HFFc6 (cell line): Measurements from ENCODE around the gene IL1RAPL1. TPM values are rescaled to one million over a fixed set of nuclear protein-coding genes. Genes with fewer than 3 reads are reported as not detected.

ENCODE experiments used
- DNase-seq: peaks from one replicate; pipeline ENCODE4 v3.0.0-alpha.2; 2018
- H3K27ac Mint-ChIP-seq: 2 replicates; pipeline ENCODE4 v1.8.0; 2020; ENCODE audit warnings: mild to moderate bottlenecking, mixed read lengths
- H3K27me3 Mint-ChIP-seq: 2 replicates; pipeline ENCODE4 v1.8.0; 2021; ENCODE audit warnings: mild to moderate bottlenecking, moderate library complexity, mixed read lengths; ENCODE audit not compliant: insufficient read depth
- H3K36me3 Mint-ChIP-seq: 2 replicates; pipeline ENCODE4 v1.8.0; 2021; ENCODE audit warnings: low read depth, mixed read lengths
- H3K4me1 Mint-ChIP-seq: 2 replicates; pipeline ENCODE4 v1.8.0; 2020; ENCODE audit warnings: low read depth, mixed read lengths
- H3K4me3 Mint-ChIP-seq: 2 replicates; pipeline ENCODE4 v1.8.0; 2020; ENCODE audit warnings: mild to moderate bottlenecking, moderate library complexity, mixed read lengths
- H3K9me3 Mint-ChIP-seq: 2 replicates; pipeline ENCODE4 v1.8.0; 2020; ENCODE audit warnings: mild to moderate bottlenecking, mixed read lengths
- total RNA-seq, 6 experiments: library from RNA; stranded (reverse); fragmentation: NEBNext Ultra II Directional; extraction: Animal tissue kit (Norgen Biotek cat#: 25700); gene quantifications; 2 replicates in 1 of 6; 3 replicates in 5 of 6; pipeline ENCODE4 v1.2.3, GENCODE V29; 2021
- TF ChIP-seq, protein P1 (sequence below): fragments of 200-600 bp; sonication (generic); IDR thresholded peaks from 2 replicates; pipeline ENCODE4 v1.5.0; 2021; ENCODE audit warnings: antibody characterized with exemption, mild to moderate bottlenecking

IL1RAPL1 gene
- total RNA-seq, 6 experiments from 2014 or later: not detected

DNA sequence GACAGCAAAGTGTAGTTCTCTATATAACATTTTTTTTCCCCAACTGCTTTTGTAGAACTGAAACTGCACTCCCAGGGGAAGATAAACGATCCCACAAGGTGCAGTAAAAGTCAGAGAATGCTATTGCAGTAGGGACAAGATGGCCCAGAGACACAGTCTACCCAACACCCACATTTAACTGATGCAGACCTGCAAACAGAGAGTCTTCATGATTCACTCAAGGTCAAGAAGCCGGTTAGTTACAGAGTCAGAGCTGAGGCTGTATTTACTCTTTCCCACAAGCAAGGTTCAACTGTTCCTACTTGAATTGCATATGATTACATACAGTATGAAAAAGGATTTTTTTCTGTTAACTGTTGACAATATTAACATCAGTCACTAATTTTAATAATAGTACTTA, 654.6 kb downstream of the IL1RAPL1 start:
- H3K36me3 Mint-ChIP-seq: no peaks in the 10 kb centered on the region
- no peak for DNase-seq

DNA sequence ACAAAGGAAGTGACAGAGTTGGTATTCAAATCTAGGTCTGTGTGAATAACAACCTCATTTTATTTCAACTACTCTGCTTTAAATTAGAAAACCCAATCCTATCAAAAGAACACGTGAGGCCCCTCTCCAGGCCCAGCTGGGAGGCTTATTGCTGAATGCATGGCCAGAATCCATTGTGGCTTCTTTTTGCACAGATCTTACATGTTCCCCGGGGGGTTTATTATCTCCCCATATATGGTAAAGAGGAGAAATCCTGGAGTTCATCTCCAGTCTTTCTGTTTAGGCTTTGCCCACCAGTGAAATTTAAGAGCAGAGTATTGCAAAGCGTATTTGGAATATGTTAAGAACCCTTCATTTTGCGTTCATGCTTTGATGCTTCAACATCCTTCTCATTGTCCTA, 655.6 kb downstream of the IL1RAPL1 start:
- no peaks in the 10 kb centered on the region for H3K4me1 Mint-ChIP-seq
- H3K27me3 Mint-ChIP-seq: no peaks in the 10 kb centered on the region
- H3K9me3 Mint-ChIP-seq: no peaks in the 10 kb centered on the region
- H3K27ac Mint-ChIP-seq: no peak overlapping the region
- H3K36me3 Mint-ChIP-seq: no peaks in the 10 kb centered on the region
- no peak overlapping the region for H3K4me3 Mint-ChIP-seq
- DNase-seq: no peak
- TF ChIP-seq, protein P1, sequence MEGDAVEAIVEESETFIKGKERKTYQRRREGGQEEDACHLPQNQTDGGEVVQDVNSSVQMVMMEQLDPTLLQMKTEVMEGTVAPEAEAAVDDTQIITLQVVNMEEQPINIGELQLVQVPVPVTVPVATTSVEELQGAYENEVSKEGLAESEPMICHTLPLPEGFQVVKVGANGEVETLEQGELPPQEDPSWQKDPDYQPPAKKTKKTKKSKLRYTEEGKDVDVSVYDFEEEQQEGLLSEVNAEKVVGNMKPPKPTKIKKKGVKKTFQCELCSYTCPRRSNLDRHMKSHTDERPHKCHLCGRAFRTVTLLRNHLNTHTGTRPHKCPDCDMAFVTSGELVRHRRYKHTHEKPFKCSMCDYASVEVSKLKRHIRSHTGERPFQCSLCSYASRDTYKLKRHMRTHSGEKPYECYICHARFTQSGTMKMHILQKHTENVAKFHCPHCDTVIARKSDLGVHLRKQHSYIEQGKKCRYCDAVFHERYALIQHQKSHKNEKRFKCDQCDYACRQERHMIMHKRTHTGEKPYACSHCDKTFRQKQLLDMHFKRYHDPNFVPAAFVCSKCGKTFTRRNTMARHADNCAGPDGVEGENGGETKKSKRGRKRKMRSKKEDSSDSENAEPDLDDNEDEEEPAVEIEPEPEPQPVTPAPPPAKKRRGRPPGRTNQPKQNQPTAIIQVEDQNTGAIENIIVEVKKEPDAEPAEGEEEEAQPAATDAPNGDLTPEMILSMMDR: no peak

More for the DNA sequence above, 654.6 kb downstream of the IL1RAPL1 start:
- H3K4me1 Mint-ChIP-seq: no peaks in the 10 kb centered on the region
- no peak overlapping the region for H3K27ac Mint-ChIP-seq
- H3K9me3 Mint-ChIP-seq: no peaks in the 10 kb centered on the region
- no peak overlapping the region for H3K4me3 Mint-ChIP-seq
- TF ChIP-seq, protein P1: no peak
- H3K27me3 Mint-ChIP-seq: no peaks in the 10 kb centered on the region

DNA sequence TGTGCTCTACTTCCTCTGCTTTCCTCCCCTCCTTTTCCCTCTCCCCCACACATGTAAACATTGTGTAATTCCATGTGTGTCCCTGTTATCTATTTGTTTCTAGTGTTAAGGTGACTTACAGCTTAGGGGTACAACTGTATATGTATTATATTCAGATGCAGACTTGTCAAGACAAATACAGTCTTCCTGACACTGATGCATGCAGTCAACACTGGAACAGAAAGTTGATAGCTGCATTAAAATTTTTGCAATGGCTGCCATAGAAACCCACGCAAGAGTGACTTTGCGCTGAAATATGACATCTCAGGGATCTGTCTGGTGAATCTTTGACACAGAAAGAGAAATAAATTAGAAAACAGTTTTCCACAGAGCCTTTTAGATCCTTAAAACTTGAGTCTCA, 656.7 kb downstream of the IL1RAPL1 start:
- no peaks in the 10 kb centered on the region for H3K36me3 Mint-ChIP-seq
- H3K4me3 Mint-ChIP-seq: no peak overlapping the region
- TF ChIP-seq, protein P1: no peak
- H3K27me3 Mint-ChIP-seq: no peaks in the 10 kb centered on the region
- no peaks in the 10 kb centered on the region for H3K9me3 Mint-ChIP-seq
- DNase-seq: no peak
- H3K4me1 Mint-ChIP-seq: no peaks in the 10 kb centered on the region
- H3K27ac Mint-ChIP-seq: no peak overlapping the region

DNA sequence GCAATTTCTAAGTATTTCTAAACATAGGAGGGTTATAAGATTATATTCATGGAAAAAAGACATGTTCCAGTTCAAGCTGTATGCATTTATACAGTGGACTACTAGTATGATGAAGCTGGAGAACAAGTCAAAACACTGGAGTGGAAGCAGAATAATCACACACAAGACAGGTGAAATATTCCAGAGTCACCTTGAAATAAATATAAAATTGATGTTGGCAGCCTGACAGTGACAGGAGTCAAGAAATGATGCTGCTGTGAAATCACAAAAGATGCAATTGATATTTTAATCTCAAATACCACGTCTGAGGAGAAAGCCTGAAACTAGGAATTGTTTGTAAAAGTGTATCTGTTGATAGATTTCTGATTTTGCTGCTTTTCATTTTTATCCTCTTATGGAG, 667.3 kb downstream of the IL1RAPL1 start:
- Mint-ChIP-seq H3K27ac (no peak overlapping the region), H3K4me1 (no peaks in the 10 kb centered on the region), H3K36me3 (no peaks in the 10 kb centered on the region), H3K27me3 (no peaks in the 10 kb centered on the region), H3K9me3 (0 out of 2 replicates have a peak, but pooled peaks cover 4% of the 10 kb centered on the region), H3K4me3 (no peak overlapping the region)
- TF ChIP-seq, protein P1: no peak
- no peak for DNase-seq

DNA sequence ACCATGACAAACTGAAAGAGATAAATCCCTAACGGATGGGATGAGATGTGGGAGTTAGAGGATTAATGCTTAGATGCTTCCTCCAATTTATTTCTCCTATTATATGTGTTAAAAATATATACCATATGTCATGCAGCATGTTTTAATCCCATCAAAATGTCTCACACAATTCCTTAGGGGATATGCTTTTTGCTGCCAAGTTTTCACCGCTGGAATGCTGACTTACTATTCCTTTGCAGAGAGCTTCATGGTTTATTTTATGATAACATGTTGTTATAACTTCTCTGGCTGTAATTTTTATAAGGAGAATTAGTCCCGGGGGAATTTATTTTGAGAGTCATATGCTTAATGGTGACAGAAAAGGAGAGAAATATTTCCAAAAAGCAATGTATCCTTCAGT, 670.3 kb downstream of the IL1RAPL1 start:
- Mint-ChIP-seq H3K27me3 (no peaks in the 10 kb centered on the region), H3K4me3 (no peak overlapping the region), H3K9me3 (no peaks in the 10 kb centered on the region), H3K27ac (no peak overlapping the region), H3K36me3 (no peaks in the 10 kb centered on the region), H3K4me1 (no peaks in the 10 kb centered on the region)
- TF ChIP-seq, protein P1: no peak
- DNase-seq: no peak

DNA sequence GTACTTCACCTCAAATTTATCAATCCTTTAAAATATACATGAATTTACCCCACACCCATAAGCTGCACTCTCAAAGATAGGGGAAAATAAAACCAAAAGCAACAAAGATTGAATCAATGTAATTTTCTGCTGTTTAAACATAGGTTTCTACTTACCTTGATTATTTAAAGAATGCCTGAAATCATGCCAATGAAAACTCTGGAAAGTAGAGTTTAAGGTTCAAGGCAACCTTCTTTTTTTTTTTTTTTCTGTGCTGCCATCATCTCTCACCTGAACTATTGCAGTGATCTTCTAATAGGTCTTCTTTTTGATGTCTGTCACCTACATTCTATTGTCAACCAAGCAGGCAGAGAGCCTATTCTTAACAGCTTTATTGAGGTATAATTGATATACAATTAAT, 682.1 kb downstream of the IL1RAPL1 start:
- H3K27ac Mint-ChIP-seq: no peak overlapping the region
- H3K4me3 Mint-ChIP-seq: no peak overlapping the region
- H3K36me3 Mint-ChIP-seq: no peaks in the 10 kb centered on the region
- no peaks in the 10 kb centered on the region for H3K9me3 Mint-ChIP-seq
- TF ChIP-seq, protein P1: no peak
- no peak for DNase-seq
- H3K27me3 Mint-ChIP-seq: no peaks in the 10 kb centered on the region
- H3K4me1 Mint-ChIP-seq: no peaks in the 10 kb centered on the region
